SU-DHL-6 (cell line): Measurements from ENCODE around the gene GATA1.

Experiments used
- CTCF ChIP-seq: fragments of 200-600 bp; sonication (generic); IDR thresholded peaks from one replicate; pipeline ENCODE4 v1.5.1; 2017; ENCODE audit warnings: antibody characterized with exemption, mild to moderate bottlenecking, low read length, moderate library complexity; ENCODE audit not compliant: insufficient read depth, poor library complexity, severe bottlenecking
- EZH2phosphoT487 ChIP-seq: fragments of 200-600 bp; sonication (generic), shearing (Covaris generic); conservative IDR thresholded peaks from 2 replicates; pipeline ENCODE4 v1.6.1; 2018; ENCODE audit warnings: mild to moderate bottlenecking, antibody characterized with exemption, low read length, moderate library complexity, mixed read lengths

- no peak for TF ChIP-seq CTCF
- no peak for TF ChIP-seq EZH2phosphoT487
These were observed 33.9 kb upstream of the GATA1 start for GRCh38 chrX:48752498-48752897.
